IMR-90 (cell line): ENCODE results near the gene ARSH. TPM values are rescaled to one million over a fixed set of nuclear protein-coding genes. Genes with fewer than 3 reads are reported as not detected.

Experiments used
- ATAC-seq: fragments of 200-7000 bp; cut with Tn5 transposase; 2 replicates; pipeline ENCODE4 v1.9.1; 2020; ENCODE audit warnings: low read depth, mild to moderate bottlenecking, moderate library complexity
- BruUV-seq: library from RNA; stranded (reverse); fragments of 400-500 nt; replicated peaks from 2 replicates; lab custom pipeline; 2021; lab: Mats Ljungman, UMichigan
- CTCF ChIA-PET: fragments of 300-600 bp; formaldehyde crosslinking; extraction: SDS; loops from one replicate; lab custom pipeline; 2021; ENCODE audit warnings: antibody characterized with exemption; lab: Yijun Ruan, JAX
- POLR2A ChIA-PET: fragments of 300-600 bp; sonication (Branson Sonifier 250); formaldehyde crosslinking; loops from one replicate; lab custom pipeline; 2022; ENCODE audit warnings: antibody characterized with exemption; ENCODE audit not compliant: unreplicated experiment; lab: Charles Lee
- DNase-seq: peaks from one replicate; pipeline ENCODE4 v3.0.0; 2013
- H2AFZ ChIP-seq: replicated peaks from 2 replicates; pipeline ENCODE3; 2013; ENCODE audit warnings: low read length, mild to moderate bottlenecking; ENCODE audit not compliant: poor library complexity
- H2AK5ac ChIP-seq: 2 replicates; pipeline ENCODE4 v1.6.1; 2013; ENCODE audit warnings: low read depth, low read length, inconsistent platforms
- H2AK9ac ChIP-seq: replicated peaks from 2 replicates; pipeline ENCODE3; 2013; ENCODE audit warnings: mild to moderate bottlenecking, low read depth, low read length, moderate library complexity; ENCODE audit not compliant: poor library complexity
- H2BK120ac ChIP-seq: 2 replicates; pipeline ENCODE4 v1.6.1; 2013; ENCODE audit warnings: low read depth, low read length, inconsistent platforms
- H2BK15ac ChIP-seq: 3 replicates; pipeline ENCODE4 v1.6.1; 2013; ENCODE audit warnings: low read depth, low read length, inconsistent platforms
- H2BK20ac ChIP-seq: 2 replicates; pipeline ENCODE4 v1.6.1; 2013; ENCODE audit warnings: low read depth, mild to moderate bottlenecking, inconsistent platforms, low read length, moderate library complexity
- H2BK5ac ChIP-seq: 2 replicates; pipeline ENCODE4 v1.6.1; 2013; ENCODE audit warnings: mild to moderate bottlenecking, low read depth, low read length, inconsistent platforms; ENCODE audit not compliant: poor library complexity, severe bottlenecking
- H3K14ac ChIP-seq: replicated peaks from 2 replicates; pipeline ENCODE4 v1.6.1; 2013; ENCODE audit warnings: low read depth, low read length, inconsistent platforms
- H3K18ac ChIP-seq: 2 replicates; pipeline ENCODE4 v1.6.1; 2013; ENCODE audit warnings: low read depth, low read length, control low read depth
- H3K23ac ChIP-seq: 2 replicates; pipeline ENCODE4 v1.6.1; 2013; ENCODE audit warnings: low read depth, low read length, inconsistent platforms
- H3K27ac ChIP-seq: 2 replicates; pipeline ENCODE4 v1.5.1; 2013; ENCODE audit warnings: mild to moderate bottlenecking, control low read depth, low read length; ENCODE audit not compliant: insufficient read depth
- H3K27me3 ChIP-seq: 2 replicates; pipeline ENCODE4 v1.6.1; 2013; ENCODE audit warnings: low read length; ENCODE audit not compliant: control insufficient read depth, insufficient read depth
- H3K36me3 ChIP-seq: 2 replicates; pipeline ENCODE4 v1.6.1; 2013; ENCODE audit warnings: low read length, mixed read lengths; ENCODE audit not compliant: control insufficient read depth, insufficient read depth
- H3K4ac ChIP-seq: 2 replicates; pipeline ENCODE4 v1.6.1; 2013; ENCODE audit warnings: low read depth, low read length, inconsistent platforms
- H3K4me1 ChIP-seq: 2 replicates; pipeline ENCODE4 v1.6.1; 2013; ENCODE audit warnings: low read length, mixed read lengths; ENCODE audit not compliant: control insufficient read depth, insufficient read depth
- H3K4me2 ChIP-seq: 2 replicates; pipeline ENCODE4 v1.6.1; 2013; ENCODE audit warnings: low read depth, mild to moderate bottlenecking, control low read depth, low read length, moderate library complexity
- H3K4me3 ChIP-seq: 2 replicates; pipeline ENCODE4 v1.5.1; 2013; ENCODE audit warnings: low read depth, mild to moderate bottlenecking, control low read depth, low read length, moderate library complexity; ENCODE audit not compliant: insufficient read depth
- H3K56ac ChIP-seq: 2 replicates; pipeline ENCODE4 v1.6.1; 2013; ENCODE audit warnings: low read length, inconsistent platforms; ENCODE audit not compliant: insufficient read depth; ENCODE audit errors: extremely low read depth
- H3K79me1 ChIP-seq, 2 experiments: 2 replicates each; pipeline ENCODE4 v1.6.1; 2013; ENCODE audit warnings: low read length in 2 of 2, inconsistent platforms in 1 of 2, low read depth in 1 of 2
- H3K9ac ChIP-seq: 2 replicates; pipeline ENCODE4 v1.6.1; 2013; ENCODE audit warnings: low read depth, low read length, control low read depth
- H3K9me1 ChIP-seq: 2 replicates; pipeline ENCODE4 v1.6.1; 2013; ENCODE audit warnings: low read length, inconsistent platforms; ENCODE audit not compliant: insufficient read depth
- H3K9me3 ChIP-seq: 2 replicates; pipeline ENCODE4 v1.6.1; 2013; ENCODE audit warnings: low read length; ENCODE audit not compliant: control insufficient read depth, insufficient read depth
- H4K20me1 ChIP-seq: 2 replicates; pipeline ENCODE4 v1.6.1; 2013; ENCODE audit warnings: low read length, inconsistent platforms; ENCODE audit not compliant: insufficient read depth
- H4K5ac ChIP-seq: 2 replicates; pipeline ENCODE4 v1.6.1; 2013; ENCODE audit warnings: mild to moderate bottlenecking, low read depth, low read length, control low read depth
- H4K8ac ChIP-seq, 2 experiments: 2 replicates each; pipeline ENCODE4 v1.6.1; 2013; ENCODE audit warnings: low read depth in 2 of 2, low read length in 2 of 2, control low read depth in 1 of 2, inconsistent platforms in 1 of 2
- H4K91ac ChIP-seq: 2 replicates; pipeline ENCODE4 v1.6.1; 2013; ENCODE audit warnings: low read depth, low read length, inconsistent platforms; ENCODE audit not compliant: insufficient read depth
- MAFK ChIP-seq: IDR thresholded peaks from 2 replicates; pipeline ENCODE4 v1.6.1; 2012; ENCODE audit warnings: low read depth, low read length, improper control_type of control experiment
- MAZ ChIP-seq: IDR thresholded peaks from 2 replicates; pipeline ENCODE4 v1.6.1; 2012; ENCODE audit warnings: low read depth, mild to moderate bottlenecking, low read length, improper control_type of control experiment, moderate library complexity, borderline replicate concordance
- NFE2L2 ChIP-seq: fragments of 150-350 bp; IDR thresholded peaks from 2 replicates; pipeline ENCODE4 v1.6.1; 2016; ENCODE audit warnings: low read depth, mild to moderate bottlenecking, low read length
- RAD21 ChIP-seq: IDR thresholded peaks from 2 replicates; pipeline ENCODE4 v1.6.1; 2012; ENCODE audit warnings: low read length, improper control_type of control experiment
- WGBS, 2 experiments: methylation state at CpG; one replicate each; pipeline versions ENCODE4 v1.1.5 to v1.1.7; 2013; ENCODE audit warnings: missing lambda C conversion rate in 2 of 2; ENCODE audit not compliant: insufficient read length in 1 of 2; ENCODE audit errors: extremely low coverage in 2 of 2; 5-methylcytosine and 5-hydroxymethylcytosine counted together
- dilution Hi-C: fragments of 300-500 bp; cut with HindIII; formaldehyde crosslinking; loops from one replicate; pipeline ENCODE4 v1.14.3; 2018; ENCODE audit warnings: low sequenced_read_pairs; ENCODE audit not compliant: unreplicated experiment
- in situ Hi-C: fragments of 300-500 bp; cut with MboI; formaldehyde crosslinking; loops from 3 replicates; pipeline ENCODE4 v1.14.3; 2019; ENCODE audit warnings: low sequenced_read_pairs, inconsistent platforms, mixed read lengths
- intact Hi-C: fragments of 100-400 bp; cut with micrococcal nuclease; formaldehyde crosslinking; loops from 2 replicates; pipeline ENCODE4 v1.10.0; 2022
- polyA plus RNA-seq, 3 experiments: library from polyadenylated mRNA; depleted of rRNA; stranded (reverse); fragments of >200 nt; gene quantifications; 2 replicates each; pipeline ENCODE4 v1.2.3, GENCODE V29; 2012; ENCODE audit warnings: low replicate concordance in 1 of 3
- total RNA-seq: library from RNA; depleted of rRNA; stranded (reverse); fragments of >200 nt; gene quantifications from 2 replicates; pipeline ENCODE4 v1.2.3, GENCODE V29; 2012

ARSH gene
- total and polyA plus RNA-seq, 2 of the 4 experiments (the other 2 are of a cell fraction) = not detected

- H3K4me2 ChIP-seq = no peak overlapping the region
- no TSS peak for BruUV-seq
- no peak overlapping the region for H2BK20ac ChIP-seq
- no peaks in the 10 kb centered on the region; the same call in 1 of the 2 replicates for H3K9me3 ChIP-seq
- H2BK120ac ChIP-seq = no peak overlapping the region
- in situ Hi-C loops = no loop called here
- no peak overlapping the region for H2AFZ ChIP-seq
- no peak overlapping the region for H3K4ac ChIP-seq
- H2BK15ac ChIP-seq = no peak overlapping the region
- no peaks in the 10 kb centered on the region for H3K4me1 ChIP-seq
- H2BK5ac ChIP-seq = no peak overlapping the region
- H4K5ac ChIP-seq = no peak overlapping the region
- no peak overlapping the region for H3K18ac ChIP-seq
- H3K4me3 ChIP-seq = no peak overlapping the region
- no peak for ATAC-seq
- H3K79me1 ChIP-seq = no peaks in the 10 kb centered on the region
- H3K36me3 ChIP-seq = no peaks in the 10 kb centered on the region
- no peak overlapping the region for H3K9ac ChIP-seq
- ChIA-PET CTCF (no interaction called here), POLR2A (no interaction called here)
- H3K9me1 ChIP-seq = no peaks in the 10 kb centered on the region
- no peak overlapping the region for H4K8ac ChIP-seq
- intact Hi-C loops = loop anchor here (1.0 kb wide), 1 partner anchor 11 kb away; no protein-coding TSS in a partner anchor
- TF ChIP-seq NFE2L2 (no peak), MAZ (no peak), RAD21 (no peak), MAFK (no peak)
- dilution Hi-C loops = no loop called here
- no peak overlapping the region for H3K56ac ChIP-seq
- no peak overlapping the region for H3K14ac ChIP-seq
- H3K27ac ChIP-seq = no peak overlapping the region
- no peak for DNase-seq
- H4K20me1 ChIP-seq = no peaks in the 10 kb centered on the region
- H3K27me3 ChIP-seq = no peaks in the 10 kb centered on the region
- no peak overlapping the region for H2AK5ac ChIP-seq
- WGBS, 2 experiments = 97% methylated on average over 6 of the region's 9 CpGs; no CpG with 5 or more reads in 1 of the 2 experiments
- no peak overlapping the region for H2AK9ac ChIP-seq
- H3K23ac ChIP-seq = no peak overlapping the region
- H4K91ac ChIP-seq = no peak overlapping the region
Observed at GRCh38 chrX:2958199-2958598, 48.1 kb upstream of the ARSH start.
